OCI-LY7 (cell line): Measurements from ENCODE around the gene KIAA0040.

Experiments used
- EZH2phosphoT487 ChIP-seq: fragments of 200-600 bp; sonication (generic); IDR thresholded peaks from 2 replicates; pipeline ENCODE4 v1.6.1; 2018; ENCODE audit warnings: low read depth, borderline replicate concordance, mild to moderate bottlenecking, mixed run types, antibody characterized with exemption, low read length, moderate library complexity, mixed read lengths
- TF ChIP-seq, protein P1 (sequence below): fragments of 200-600 bp; sonication (generic); conservative IDR thresholded peaks from 2 replicates; pipeline ENCODE4 v1.5.1; 2014; ENCODE audit warnings: mild to moderate bottlenecking, antibody characterized with exemption, low read length, moderate library complexity, mixed read lengths

DNA sequence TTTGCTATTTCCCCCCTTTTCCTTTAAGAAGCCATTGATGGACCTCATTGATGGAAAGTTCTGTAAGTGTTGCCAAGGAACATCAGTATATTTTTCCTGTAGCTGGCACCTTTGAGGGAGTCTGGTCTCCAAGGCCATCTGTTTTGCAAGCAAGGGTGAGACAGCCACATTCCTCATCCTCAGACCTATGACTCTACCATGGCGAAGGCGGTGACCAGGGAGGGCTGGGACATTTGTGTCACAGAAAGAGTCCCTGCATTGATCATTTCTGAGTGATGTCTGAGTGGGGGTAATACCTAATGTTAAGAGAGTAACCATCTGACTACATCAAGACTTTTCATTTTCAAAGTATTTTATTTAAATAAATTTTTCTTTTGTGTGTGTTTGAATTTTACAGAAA lies 35.4 kb downstream of the KIAA0040 start:
- no peak for TF ChIP-seq EZH2phosphoT487
- TF ChIP-seq, protein P1, sequence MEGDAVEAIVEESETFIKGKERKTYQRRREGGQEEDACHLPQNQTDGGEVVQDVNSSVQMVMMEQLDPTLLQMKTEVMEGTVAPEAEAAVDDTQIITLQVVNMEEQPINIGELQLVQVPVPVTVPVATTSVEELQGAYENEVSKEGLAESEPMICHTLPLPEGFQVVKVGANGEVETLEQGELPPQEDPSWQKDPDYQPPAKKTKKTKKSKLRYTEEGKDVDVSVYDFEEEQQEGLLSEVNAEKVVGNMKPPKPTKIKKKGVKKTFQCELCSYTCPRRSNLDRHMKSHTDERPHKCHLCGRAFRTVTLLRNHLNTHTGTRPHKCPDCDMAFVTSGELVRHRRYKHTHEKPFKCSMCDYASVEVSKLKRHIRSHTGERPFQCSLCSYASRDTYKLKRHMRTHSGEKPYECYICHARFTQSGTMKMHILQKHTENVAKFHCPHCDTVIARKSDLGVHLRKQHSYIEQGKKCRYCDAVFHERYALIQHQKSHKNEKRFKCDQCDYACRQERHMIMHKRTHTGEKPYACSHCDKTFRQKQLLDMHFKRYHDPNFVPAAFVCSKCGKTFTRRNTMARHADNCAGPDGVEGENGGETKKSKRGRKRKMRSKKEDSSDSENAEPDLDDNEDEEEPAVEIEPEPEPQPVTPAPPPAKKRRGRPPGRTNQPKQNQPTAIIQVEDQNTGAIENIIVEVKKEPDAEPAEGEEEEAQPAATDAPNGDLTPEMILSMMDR: no peak
